GM13977 (cell line): Measurements from ENCODE around the gene KCNMB1.

Experiments
- DNase-seq: peaks from one replicate; pipeline ENCODE4 v3.0.0; 2012; ENCODE audit warnings: low spot score
- CTCF ChIP-seq: IDR thresholded peaks from 2 replicates; pipeline ENCODE4 v1.5.1; 2012; ENCODE audit warnings: mild to moderate bottlenecking, control low read depth; ENCODE audit not compliant: insufficient read depth; ENCODE audit errors: extremely low read depth, missing control alignments
- in situ Hi-C: fragments of 300-500 bp; cut with MboI; formaldehyde crosslinking; loops from one replicate; pipeline ENCODE4 v1.12.0; 2022; ENCODE audit warnings: low sequenced_read_pairs, low pct_unique_long_range_greater_than_20kb, mixed read lengths, inconsistent platforms; ENCODE audit not compliant: unreplicated experiment

Gene KCNMB1

GRCh38 chr5:170419643-170420042, 30.5 kb upstream of the KCNMB1 start:
- DNase-seq, result no peak
- in situ Hi-C loops, result loop anchor here (10.0 kb wide), 2 partner anchors 165 to 195 kb away; no protein-coding TSS in a partner anchor
- TF ChIP-seq CTCF, result no peak

DNA sequence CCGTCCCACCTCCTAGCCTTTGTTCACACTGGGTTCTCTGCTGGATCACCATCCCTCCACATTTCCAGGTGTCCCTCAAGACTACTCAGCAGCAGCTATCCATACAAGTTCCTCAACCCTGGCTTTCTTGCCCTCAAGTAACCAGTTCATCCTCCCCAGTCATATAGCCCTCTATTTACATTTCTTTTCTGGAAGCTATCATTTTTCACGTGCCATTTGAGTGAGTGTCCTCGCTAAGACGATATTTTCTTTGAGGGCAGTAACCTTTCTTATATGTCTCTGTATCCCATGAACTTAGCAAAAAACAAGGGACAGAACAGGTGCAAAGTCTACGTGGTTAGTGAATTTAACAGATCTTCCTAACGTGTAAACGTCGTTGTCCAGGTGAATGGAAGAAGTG, 29.6 kb upstream of the KCNMB1 start:
- no peak for DNase-seq
- TF ChIP-seq CTCF, result no peak

DNA sequence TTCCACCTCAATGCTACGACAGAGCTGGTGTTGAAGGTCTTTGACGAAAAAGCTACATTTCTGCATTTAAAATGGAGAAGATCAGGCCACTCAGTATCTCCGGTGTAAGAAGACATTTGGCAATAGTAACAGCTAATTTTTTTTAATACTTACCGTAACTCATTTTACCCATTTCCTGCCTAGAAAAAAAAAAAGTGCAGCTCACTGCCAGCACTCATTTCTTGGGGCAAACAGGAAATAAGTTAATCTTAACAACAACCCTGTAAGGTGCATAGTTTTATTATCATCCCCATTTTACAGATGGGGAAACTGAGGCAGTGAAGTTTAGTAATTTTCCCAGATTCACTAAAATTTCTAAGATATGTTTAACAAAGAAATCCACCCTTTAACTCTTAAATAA, 27.4 kb upstream of the KCNMB1 start:
- in situ Hi-C loops, result loop anchor here (10.0 kb wide), 1 partner anchor 162 kb away; no protein-coding TSS in a partner anchor
- no peak for TF ChIP-seq CTCF
- no peak for DNase-seq

More for the DNA sequence above, 29.6 kb upstream of the KCNMB1 start:
- in situ Hi-C loops, result loop anchor here (10.0 kb wide), 1 partner anchor 164 kb away; no protein-coding TSS in a partner anchor

- in situ Hi-C loops, result loop anchor here (10.0 kb wide), 1 partner anchor 160 kb away; no protein-coding TSS in a partner anchor
- TF ChIP-seq CTCF, result no peak
- DNase-seq, result no peak
Observed at GRCh38 chr5:170414786-170415185, 25.6 kb upstream of the KCNMB1 start.

DNA sequence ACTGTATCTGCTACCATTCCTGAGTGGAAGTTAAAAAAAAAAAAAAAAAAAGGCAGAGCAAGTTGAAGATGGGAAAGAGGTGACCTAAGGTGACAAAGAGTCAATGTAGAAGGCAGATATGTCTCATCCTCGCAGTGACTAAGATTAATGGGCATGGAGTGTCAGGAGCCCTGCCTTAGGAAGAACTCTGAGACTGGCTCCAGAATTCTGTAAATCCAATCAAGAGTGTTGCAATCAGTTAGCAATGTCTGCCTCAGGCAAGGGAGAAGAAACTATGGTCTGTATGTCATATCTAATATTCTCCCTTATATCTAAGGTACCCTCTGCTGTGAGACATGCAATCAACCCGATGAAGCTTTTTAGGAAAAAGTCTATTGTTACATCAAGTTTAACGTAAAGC, 24.7 kb upstream of the KCNMB1 start:
- DNase-seq, result no peak
- in situ Hi-C loops, result loop anchor here (10.0 kb wide), 1 partner anchor 159 kb away; no protein-coding TSS in a partner anchor
- no peak for TF ChIP-seq CTCF

- DNase-seq, result peak; percentile 49
- peak; percentile 56 for TF ChIP-seq CTCF
- in situ Hi-C loops, result loop anchor here (10.0 kb wide), 1 partner anchor 156 kb away; no protein-coding TSS in a partner anchor
Observed at GRCh38 chr5:170411100-170411499, 21.9 kb upstream of the KCNMB1 start.

DNA sequence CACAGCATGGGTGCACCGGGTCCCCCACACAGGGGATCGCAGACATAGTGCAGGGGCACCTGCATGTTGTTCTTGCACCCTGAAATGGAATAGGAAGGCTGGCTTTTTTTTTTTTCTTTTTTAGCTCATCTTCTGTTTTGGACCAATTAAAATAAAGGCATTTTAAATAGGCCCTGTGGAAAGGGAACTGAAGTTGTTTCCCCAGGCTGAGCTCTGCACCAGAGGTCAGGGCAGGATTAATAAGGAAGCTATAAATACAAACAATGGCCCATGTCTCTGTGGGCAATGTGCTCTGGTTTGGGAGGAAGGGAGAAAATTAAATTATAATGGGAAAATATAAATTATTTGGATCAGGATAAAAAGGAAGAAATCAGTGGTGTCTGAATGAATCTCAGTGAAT, 21.2 kb upstream of the KCNMB1 start:
- in situ Hi-C loops, result loop anchor here (10.0 kb wide), 1 partner anchor 156 kb away; no protein-coding TSS in a partner anchor
- no peak for TF ChIP-seq CTCF
- DNase-seq, result no peak
